HEK293 (cell line): ENCODE data around the gene ECI1.

Source experiments
- IKZF3 ChIP-seq: fragments of 450-650 bp; IDR thresholded peaks from 2 replicates; pipeline ENCODE4 v1.5.0; 2018; ENCODE audit warnings: missing biosample characterization, mild to moderate bottlenecking, missing genetic modification characterization, moderate library complexity
- TF ChIP-seq, protein P1 (sequence below): fragments of 450-650 bp; formaldehyde crosslinking; IDR thresholded peaks from 2 replicates; pipeline ENCODE4 v1.5.1; 2016; ENCODE audit warnings: missing biosample characterization, missing genetic modification characterization
- TF ChIP-seq, protein P2 (sequence below): fragments of 450-650 bp; formaldehyde crosslinking; IDR thresholded peaks from 2 replicates; pipeline ENCODE4 v1.5.1; 2016; ENCODE audit warnings: missing biosample characterization, missing genetic modification characterization

DNA sequence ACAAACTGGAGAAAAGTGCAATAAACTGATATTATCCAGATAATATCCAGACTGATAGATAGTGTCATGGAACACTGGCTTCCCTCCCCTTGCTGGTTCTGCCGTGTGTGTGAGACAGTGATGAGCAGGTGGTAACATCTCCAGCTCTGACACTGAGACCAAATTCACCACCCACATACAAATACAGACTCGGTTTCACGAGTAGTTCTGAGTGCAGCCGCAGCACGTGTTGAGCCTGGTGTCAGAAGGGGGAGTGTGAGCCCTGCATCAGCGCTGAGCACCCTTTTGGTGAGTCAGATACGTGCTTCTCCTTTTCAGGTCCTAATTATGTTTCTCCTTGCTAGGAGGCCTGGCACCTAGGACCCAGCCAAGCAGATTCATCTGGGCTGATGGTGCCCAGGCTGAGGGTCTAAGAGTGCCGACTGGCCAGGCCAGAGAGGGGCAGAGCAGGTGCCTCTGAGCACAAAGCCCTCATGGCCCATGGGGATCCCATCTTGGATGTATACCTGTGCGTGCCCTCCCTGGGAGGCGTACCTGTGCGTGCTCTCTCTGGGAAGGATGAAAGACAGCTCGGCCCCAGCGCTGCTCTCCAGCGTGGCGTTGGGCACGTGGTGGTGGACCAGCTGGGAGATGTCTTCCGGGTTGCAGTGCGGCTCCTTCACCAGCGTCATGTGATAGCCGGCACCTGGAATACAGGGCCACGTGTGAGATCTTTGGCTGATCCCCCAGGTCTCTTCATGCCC lies 43.8 kb upstream of the ECI1 start:
- TF ChIP-seq, protein P1, sequence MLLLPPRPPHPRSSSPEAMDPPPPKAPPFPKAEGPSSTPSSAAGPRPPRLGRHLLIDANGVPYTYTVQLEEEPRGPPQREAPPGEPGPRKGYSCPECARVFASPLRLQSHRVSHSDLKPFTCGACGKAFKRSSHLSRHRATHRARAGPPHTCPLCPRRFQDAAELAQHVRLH (tag by site-specific recombination): no peak
- no peak for TF ChIP-seq IKZF3 (tag by site-specific recombination)
- TF ChIP-seq, protein P2, sequence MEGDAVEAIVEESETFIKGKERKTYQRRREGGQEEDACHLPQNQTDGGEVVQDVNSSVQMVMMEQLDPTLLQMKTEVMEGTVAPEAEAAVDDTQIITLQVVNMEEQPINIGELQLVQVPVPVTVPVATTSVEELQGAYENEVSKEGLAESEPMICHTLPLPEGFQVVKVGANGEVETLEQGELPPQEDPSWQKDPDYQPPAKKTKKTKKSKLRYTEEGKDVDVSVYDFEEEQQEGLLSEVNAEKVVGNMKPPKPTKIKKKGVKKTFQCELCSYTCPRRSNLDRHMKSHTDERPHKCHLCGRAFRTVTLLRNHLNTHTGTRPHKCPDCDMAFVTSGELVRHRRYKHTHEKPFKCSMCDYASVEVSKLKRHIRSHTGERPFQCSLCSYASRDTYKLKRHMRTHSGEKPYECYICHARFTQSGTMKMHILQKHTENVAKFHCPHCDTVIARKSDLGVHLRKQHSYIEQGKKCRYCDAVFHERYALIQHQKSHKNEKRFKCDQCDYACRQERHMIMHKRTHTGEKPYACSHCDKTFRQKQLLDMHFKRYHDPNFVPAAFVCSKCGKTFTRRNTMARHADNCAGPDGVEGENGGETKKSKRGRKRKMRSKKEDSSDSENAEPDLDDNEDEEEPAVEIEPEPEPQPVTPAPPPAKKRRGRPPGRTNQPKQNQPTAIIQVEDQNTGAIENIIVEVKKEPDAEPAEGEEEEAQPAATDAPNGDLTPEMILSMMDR (tag by site-specific recombination): no peak
